Stomach (tissue), 4 donors: ENCODE results near the gene TOMM5.
A peak's percentile ranks its signal among the peaks of the same experiment; 100 is the strongest.

Experiments
- CTCF ChIP-seq, 7 experiments: fragments of 450-650 bp in 4 of 7; fragments of 200-600 bp in 3 of 7; sonication (generic) in 3 of 7; IDR thresholded peaks; one replicate each; pipeline ENCODE4 v1.5.1; 2016 to 2019; ENCODE audit warnings: antibody characterized with exemption in 7 of 7, control low read depth in 2 of 7, mild to moderate bottlenecking in 1 of 7
- EP300 ChIP-seq: sonication (generic); formaldehyde crosslinking; IDR thresholded peaks from one replicate; pipeline ENCODE4 v1.6.1; 2017; ENCODE audit warnings: antibody characterized with exemption

GRCh38 chr9:37592108-37592951 is at the start of gene TOMM5:
- TF ChIP-seq CTCF (IDR thresholded peaks at IDR 0.05) (peak in 1 of 7 experiments; percentile 12), EP300 (no peak)
